Right lobe of liver (tissue), 6 donors: ENCODE results near the gene TLL1. TPM values are rescaled to one million over a fixed set of nuclear protein-coding genes. Genes with fewer than 3 reads are reported as not detected.

Source experiments
- ATAC-seq, 4 donors: fragments of 200-7000 bp; cut with Tn5 transposase; one replicate each; pipeline ENCODE4 v1.9.1; 2020; ENCODE audit warnings: mild to moderate bottlenecking in 4 of 4, moderate library complexity in 4 of 4
- DNase-seq, 3 donors: peaks; one replicate each; pipeline ENCODE4 v3.0.0-alpha.2; 2020
- H3K27ac ChIP-seq, 3 donors: fragments of 200-600 bp; one replicate each; pipeline ENCODE4 v1.8.0; 2022
- H3K27me3 ChIP-seq, 2 donors: fragments of 200-600 bp; one replicate each; pipeline ENCODE4 v1.8.0; 2022
- H3K36me3 ChIP-seq, 4 donors: fragments of 200-600 bp; sonication (generic) in 1 of 4; one replicate each; pipeline versions ENCODE4 v1.5.1 to v1.8.0; 2017 to 2022; ENCODE audit warnings: control low read depth in 1 of 4
- H3K4me1 ChIP-seq, 4 donors: fragments of 200-600 bp; sonication (generic) in 1 of 4; one replicate each; pipeline versions ENCODE4 v1.5.1 to v1.8.0; 2017 to 2022; ENCODE audit warnings: control low read depth in 1 of 4
- H3K4me3 ChIP-seq, 3 donors: fragments of 200-600 bp; one replicate each; pipeline ENCODE4 v1.8.0; 2022
- H3K9me3 ChIP-seq, 4 donors: fragments of 200-600 bp; sonication (generic) in 1 of 4; one replicate each; pipeline versions ENCODE4 v1.5.1 to v1.8.0; 2017 to 2022; ENCODE audit warnings: control low read depth in 1 of 4
- POLR2A ChIP-seq: fragments of 450-650 bp; IDR thresholded peaks from one replicate; pipeline ENCODE4 v1.6.1; 2017; ENCODE audit warnings: antibody characterized with exemption, mild to moderate bottlenecking
- WGBS: methylation state at CpG from one replicate; pipeline ENCODE4 v1.1.6; 2018; ENCODE audit warnings: low coverage, low lambda C conversion rate; ENCODE audit not compliant: insufficient coverage; ENCODE audit errors: missing lambda C conversion rate; 5-methylcytosine and 5-hydroxymethylcytosine counted together
- intact Hi-C, 2 donors: fragments of 100-400 bp; cut with DNase I; formaldehyde crosslinking; loops; one replicate each; pipeline versions ENCODE4 v1.11.2 to v1.14.1; 2022
- total RNA-seq, 6 experiments: library from RNA; depleted of rRNA in 2 of 6; stranded (reverse); fragments of >200 nt in 2 of 6; fragmentation: NEBNext Ultra II Directional in 3 of 6; extraction: Animal tissue kit (Norgen Biotek cat#: 25700) in 3 of 6; gene quantifications; one replicate each; pipeline versions ENCODE4 v1.1.0 to v1.2.4, GENCODE V29; 2016 to 2023
- TF ChIP-seq, protein P1 (sequence below), 4 donors: fragments of 200-600 bp in 3 of 4; fragments of 450-650 bp in 1 of 4; IDR thresholded peaks; one replicate each; pipeline versions ENCODE4 v1.5.1 to v1.8.0; 2016 to 2022; ENCODE audit warnings: antibody characterized with exemption in 4 of 4, mild to moderate bottlenecking in 2 of 4
- donor health status: DM: no; HTN: yes; CAD: no.
- donor health status: DM: no; HTN: no; CAD: no.
- donor health status: DM: no; HTN: no; CAD: no.
- donor health status: DM: no; HTN: yes; CAD: no.
- donor health status: DM: no; HTN: yes; CAD: no.

The TLL1 gene
- total RNA-seq, 6 experiments from 2014 or later = 0.15 to 0.34 (median 0.26) TPM

DNA sequence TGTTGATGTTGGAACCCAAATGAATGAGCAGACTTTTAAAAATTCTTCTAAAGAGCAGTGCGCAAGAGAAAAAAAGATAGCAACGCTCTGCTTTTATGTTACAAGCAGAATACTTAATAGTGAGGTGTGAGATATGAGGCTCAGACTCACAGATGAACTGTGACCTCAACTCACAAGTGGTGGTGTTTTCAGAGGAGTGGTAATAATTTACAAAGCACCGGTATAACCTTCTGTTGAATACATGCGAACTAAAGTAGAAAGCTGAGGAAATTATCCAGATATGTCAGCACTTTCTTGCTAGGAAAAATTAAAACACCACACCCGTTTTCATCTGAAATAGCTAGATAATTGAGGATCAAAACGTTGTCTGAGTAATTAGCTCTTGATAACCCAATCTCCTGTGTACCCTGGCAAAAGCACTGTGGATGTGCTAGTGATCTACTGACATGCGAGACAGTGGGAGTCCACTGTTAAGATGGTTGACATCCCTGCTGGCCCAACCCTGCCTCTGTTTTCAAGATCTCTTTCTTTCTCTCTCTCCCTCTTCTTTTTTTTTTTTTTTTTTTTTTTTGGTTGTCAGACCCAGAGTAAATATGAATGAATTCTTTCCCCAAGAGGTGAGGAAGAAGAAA, 6.9 kb upstream of the TLL1 start:
- intact Hi-C loops = no loop called here
- ATAC-seq (no peak), DNase-seq (no peak)
- Histone ChIP-seq H3K4me1 (no peaks in the 10 kb centered on the region), H3K9me3 (no peaks in the 10 kb centered on the region), H3K36me3 (no peaks in the 10 kb centered on the region), H3K27ac (no peak overlapping the region), H3K27me3 (no peaks in the 10 kb centered on the region), H3K4me3 (no peak overlapping the region)
- 44% methylated on average over 7 of the region's 7 CpGs for WGBS
- no peak for TF ChIP-seq POLR2A
- TF ChIP-seq, protein P1, sequence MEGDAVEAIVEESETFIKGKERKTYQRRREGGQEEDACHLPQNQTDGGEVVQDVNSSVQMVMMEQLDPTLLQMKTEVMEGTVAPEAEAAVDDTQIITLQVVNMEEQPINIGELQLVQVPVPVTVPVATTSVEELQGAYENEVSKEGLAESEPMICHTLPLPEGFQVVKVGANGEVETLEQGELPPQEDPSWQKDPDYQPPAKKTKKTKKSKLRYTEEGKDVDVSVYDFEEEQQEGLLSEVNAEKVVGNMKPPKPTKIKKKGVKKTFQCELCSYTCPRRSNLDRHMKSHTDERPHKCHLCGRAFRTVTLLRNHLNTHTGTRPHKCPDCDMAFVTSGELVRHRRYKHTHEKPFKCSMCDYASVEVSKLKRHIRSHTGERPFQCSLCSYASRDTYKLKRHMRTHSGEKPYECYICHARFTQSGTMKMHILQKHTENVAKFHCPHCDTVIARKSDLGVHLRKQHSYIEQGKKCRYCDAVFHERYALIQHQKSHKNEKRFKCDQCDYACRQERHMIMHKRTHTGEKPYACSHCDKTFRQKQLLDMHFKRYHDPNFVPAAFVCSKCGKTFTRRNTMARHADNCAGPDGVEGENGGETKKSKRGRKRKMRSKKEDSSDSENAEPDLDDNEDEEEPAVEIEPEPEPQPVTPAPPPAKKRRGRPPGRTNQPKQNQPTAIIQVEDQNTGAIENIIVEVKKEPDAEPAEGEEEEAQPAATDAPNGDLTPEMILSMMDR (IDR thresholded peaks at IDR 0.05) = no peak

DNA sequence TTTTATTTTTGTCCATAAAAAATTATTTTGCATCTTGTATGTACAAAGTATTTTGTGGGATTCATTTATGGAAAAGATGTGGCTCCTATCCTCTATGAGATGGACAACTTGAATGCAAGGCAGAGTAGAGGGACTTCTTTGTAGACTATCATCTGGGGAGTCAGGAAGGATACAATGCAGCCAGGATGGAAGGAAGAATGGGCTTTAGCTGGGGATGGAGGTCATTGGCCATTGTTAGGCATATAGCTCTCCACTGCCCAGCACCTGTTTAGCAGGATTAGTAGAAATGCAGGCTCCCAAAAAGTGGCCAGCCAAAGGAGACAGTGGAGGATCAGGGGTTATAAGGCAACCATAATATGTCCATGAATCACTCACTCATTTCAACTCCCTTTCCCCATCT, 5.1 kb upstream of the TLL1 start:
- ATAC-seq = no peak
- no peak overlapping the region for H3K27ac ChIP-seq
- peaks cover 0 to 7% (median 5%) of the 10 kb centered on the region in 4 donors for H3K4me1 ChIP-seq
- intact Hi-C loops = no loop called here
- peaks cover 0 to 3% of the 10 kb centered on the region in 2 donors for H3K27me3 ChIP-seq
- H3K9me3 ChIP-seq = no peaks in the 10 kb centered on the region
- TF ChIP-seq, protein P1 (IDR thresholded peaks at IDR 0.05) = no peak
- TF ChIP-seq POLR2A = no peak
- no peak for DNase-seq
- no peaks in the 10 kb centered on the region for H3K36me3 ChIP-seq
- H3K4me3 ChIP-seq = no peak overlapping the region

DNA sequence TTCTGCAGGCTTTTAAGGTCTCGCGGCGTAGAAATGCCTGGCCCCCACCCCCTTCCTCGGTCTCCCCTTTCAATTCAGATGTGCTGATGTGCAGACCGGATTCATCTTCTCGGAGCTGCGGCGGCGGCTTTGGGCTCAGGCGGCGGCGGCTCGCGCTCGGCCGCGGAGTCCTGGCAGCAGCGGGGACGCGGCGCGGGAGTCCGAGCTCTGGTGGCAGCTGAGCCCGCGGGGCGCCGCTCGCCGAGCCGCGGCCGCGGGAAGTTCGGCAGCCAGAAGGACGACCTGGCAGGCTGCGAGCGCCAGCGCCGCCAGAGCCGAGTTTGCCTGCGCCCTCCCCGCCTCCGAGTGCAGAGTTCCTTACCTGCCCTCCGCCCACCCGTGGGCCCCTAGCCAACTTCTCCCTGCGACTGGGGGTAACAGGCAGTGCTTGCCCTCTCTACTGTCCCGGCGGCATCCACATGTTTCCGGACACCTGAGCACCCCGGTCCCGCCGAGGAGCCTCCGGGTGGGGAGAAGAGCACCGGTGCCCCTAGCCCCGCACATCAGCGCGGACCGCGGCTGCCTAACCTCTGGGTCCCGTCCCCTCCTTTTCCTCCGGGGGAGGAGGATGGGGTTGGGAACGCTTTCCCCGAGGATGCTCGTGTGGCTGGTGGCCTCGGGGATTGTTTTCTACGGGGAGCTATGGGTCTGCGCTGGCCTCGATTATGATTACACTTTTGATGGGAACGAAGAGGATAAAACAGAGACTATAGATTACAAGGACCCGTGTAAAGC, 448 bp downstream of the TLL1 start:
- Histone ChIP-seq H3K27me3 (peaks cover 0 to 4% of the 10 kb centered on the region in 2 donors), H3K36me3 (no peaks in the 10 kb centered on the region), H3K27ac (no peak overlapping the region), H3K9me3 (no peaks in the 10 kb centered on the region), H3K4me1 (peaks cover 0 to 26% (median 9%) of the 10 kb centered on the region in 4 donors), H3K4me3 (peak overlapping the region; percentile 25 to 30 (median 26))
- TF ChIP-seq, protein P1 (IDR thresholded peaks at IDR 0.05) = no peak
- no peak for TF ChIP-seq POLR2A
- intact Hi-C loops = no loop called here
- WGBS = under 1% methylated on average over 16 of the region's 70 CpGs
- DNase-seq (peak; percentile 46 to 62 (median 51)), ATAC-seq (peak; percentile 80 to 90 (median 84))

DNA sequence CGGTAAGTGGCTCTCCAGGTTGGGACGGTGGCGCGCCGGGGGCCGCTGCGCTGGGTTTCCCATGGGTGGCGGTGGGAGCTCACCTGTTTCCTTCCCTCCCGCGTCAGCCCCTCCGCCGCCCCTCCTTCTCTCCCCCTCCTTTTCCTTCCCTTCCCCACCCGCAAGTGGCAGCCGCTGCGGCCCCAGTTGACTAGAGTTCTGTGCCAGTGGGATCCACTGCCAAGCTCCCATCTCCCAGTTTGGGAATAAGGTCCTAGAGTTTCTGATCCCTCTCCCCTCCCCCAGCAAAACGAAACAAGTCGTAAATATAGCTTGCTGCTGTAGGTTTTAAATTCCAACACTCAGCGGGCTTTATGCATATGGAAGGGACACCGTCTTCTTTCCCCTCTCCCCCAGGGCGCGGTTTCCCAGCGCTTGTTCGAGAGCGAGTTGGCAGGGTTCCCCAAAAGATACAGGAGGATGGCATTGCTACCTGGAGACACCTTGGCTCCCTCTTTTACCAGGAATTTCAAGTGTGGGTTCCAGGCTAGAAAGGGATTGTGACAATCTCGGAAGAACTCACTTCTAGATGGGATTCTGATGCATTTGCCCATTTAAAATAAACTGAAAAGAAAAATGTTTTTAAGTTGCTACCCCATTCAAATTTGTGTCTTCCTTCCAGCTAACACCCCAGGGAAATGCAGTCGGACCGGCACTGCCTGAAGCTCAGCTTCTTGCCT, 1.2 kb downstream of the TLL1 start:
- DNase-seq = no peak
- no peak for TF ChIP-seq POLR2A
- TF ChIP-seq, protein P1 (IDR thresholded peaks at IDR 0.05) = no peak
- Histone ChIP-seq H3K27me3 (peaks cover 0 to 4% of the 10 kb centered on the region in 2 donors), H3K9me3 (no peaks in the 10 kb centered on the region), H3K4me3 (peak overlapping the region; percentile 25 to 30 (median 26)), H3K4me1 (peaks cover 0 to 26% (median 9%) of the 10 kb centered on the region in 4 donors), H3K36me3 (no peaks in the 10 kb centered on the region), H3K27ac (no peak overlapping the region)
- intact Hi-C loops = no loop called here
- 5% methylated on average over 25 of the region's 27 CpGs for WGBS
- peak in 2 of 4 donors; percentile 11 to 12 for ATAC-seq
